HT-29 (cell line): ENCODE data around the gene PSMB9. TPM values are rescaled to one million over a fixed set of nuclear protein-coding genes. Genes with fewer than 3 reads are reported as not detected.

Source experiments
- DNase-seq: peaks from one replicate; pipeline ENCODE4 v3.0.0-alpha.2; 2015; ENCODE audit warnings: low spot score
- total RNA-seq: library from RNA; depleted of rRNA; stranded (reverse); fragments of >200 nt; shearing (Covaris generic); gene quantifications from 2 replicates; pipeline ENCODE4 v1.2.3, GENCODE V29; 2014

Gene PSMB9
- total RNA-seq, 1 experiment from 2014 or later: 4.4 TPM

DNA sequence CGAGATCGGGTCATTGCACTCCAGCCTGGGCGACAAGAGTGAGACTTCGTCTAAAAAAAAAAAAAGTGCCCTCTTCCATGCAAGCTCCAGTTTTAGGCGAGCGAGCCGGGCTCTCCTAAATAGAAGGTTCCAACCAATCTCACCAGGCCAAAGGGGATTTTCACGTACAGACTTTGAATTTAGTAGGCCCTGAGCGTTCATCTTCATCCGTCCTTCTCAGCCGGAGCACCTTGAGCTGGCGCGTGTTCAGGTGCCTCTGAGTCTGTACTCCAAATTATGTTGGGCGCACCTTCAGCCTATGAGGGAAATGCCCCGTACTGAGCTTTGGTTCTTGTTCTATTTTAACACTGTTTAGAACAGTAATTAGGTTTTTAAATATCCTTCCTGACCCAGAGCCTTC, 14.6 kb upstream of the PSMB9 start:
- DNase-seq: no peak

DNA sequence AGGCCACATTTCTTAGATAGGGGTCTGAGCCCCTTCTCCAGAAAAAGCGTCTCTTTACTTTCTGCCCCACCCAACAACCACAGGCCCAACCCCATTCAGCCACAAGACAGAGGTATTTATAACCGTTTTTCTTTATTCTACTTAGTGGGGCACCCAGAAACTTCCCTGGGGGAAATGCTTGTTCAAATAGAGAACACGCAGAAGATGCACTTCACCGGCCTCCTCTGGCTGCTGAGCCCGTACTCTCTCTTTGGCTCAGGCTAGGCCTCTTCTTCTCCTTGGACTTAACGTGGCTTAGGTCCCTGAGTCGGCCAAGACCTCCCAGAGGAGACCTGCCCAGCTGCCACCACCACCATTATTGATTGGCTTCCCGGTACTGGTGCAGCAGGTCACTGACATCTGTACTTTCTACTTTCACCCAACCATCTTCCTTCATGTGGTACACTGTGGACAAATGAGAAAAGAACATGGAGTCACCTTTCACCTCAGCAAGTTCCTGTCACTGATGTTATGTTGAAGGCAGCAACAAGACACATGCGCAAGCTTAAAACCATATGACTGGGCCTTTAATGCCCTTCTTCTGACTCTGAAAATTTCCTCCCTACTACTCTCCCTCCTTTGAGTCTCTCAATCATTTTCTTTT, 13.3 kb upstream of the PSMB9 start:
- DNase-seq: no peak

DNA sequence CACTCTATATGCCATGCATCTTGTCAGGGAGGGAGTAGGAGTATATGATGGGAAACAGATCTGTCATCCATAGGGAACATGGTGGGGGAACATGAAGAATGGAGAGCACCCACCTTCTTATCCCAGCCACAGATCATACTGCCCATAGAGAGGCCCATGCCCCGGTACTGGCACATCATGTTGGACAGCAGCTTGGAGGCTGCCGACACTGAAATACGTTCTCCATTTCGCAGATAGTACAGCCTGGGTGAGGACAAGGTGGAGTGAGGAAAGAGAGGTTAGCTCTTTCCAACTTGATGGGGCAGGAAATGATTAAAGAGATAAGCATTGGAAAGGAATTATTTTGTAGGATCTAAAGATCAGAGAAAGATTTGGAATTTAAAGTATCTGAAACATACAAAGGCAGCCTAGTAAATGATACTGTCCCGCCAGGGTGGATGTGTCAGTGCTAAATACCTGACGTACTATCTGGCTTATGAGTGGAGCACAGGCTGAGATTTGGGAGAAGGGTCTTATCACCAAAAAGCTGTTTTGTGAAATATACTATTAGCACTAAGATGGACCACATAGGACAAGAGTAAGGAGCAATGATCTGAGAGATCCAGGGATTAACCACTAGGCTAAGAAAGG, 11.9 kb upstream of the PSMB9 start:
- DNase-seq: no peak

DNA sequence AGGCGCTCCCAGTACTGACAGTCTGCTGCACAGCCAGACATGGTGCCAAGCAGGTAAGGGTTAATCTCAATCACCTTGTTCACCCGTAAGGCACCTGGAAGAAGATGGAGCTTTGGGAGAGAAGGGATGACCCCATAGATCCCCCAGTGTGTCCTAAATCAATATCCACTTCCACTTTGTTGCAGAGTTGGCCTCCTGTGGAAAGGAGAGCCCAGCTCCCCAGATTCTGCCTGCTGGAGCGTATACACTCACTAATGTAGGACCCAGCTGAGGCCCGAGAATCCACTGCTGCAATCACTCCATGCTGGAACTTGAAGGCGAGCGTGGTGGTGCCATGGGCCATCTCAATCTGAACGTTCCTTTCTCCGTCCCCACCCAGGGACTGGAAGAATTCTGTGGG, 11.3 kb upstream of the PSMB9 start:
- DNase-seq: no peak

DNA sequence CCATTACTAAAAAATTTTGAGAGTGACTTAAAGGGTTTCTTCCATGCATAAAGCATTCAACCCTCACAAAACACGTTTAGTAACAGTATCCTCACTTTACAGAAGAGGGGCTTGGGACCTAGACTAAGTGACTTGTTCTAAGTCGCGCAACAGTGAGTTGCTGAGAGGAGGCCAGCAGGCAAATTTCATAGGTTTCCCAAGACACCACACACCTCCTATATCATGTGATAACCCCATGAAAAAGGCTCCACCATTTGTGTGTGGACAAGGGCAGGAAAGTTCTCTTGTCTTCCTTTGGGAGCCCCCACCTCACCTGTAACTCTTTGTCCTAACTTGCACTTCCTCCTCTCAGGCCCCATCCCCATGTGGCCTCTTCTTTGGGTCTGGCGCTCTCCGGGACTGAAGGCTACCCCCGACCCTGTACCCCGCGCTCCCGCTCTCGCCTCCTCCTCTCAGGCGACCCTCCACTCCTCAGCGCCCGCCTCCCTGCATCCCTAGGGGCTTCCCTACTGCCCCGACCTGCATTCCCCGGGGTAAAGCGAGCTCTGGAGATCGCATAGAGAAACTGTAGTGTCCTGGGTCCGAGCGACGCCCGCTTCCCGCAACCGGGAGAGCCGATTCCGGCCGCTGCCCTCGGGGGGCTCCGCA, 10.5 kb upstream of the PSMB9 start:
- DNase-seq: no peak

DNA sequence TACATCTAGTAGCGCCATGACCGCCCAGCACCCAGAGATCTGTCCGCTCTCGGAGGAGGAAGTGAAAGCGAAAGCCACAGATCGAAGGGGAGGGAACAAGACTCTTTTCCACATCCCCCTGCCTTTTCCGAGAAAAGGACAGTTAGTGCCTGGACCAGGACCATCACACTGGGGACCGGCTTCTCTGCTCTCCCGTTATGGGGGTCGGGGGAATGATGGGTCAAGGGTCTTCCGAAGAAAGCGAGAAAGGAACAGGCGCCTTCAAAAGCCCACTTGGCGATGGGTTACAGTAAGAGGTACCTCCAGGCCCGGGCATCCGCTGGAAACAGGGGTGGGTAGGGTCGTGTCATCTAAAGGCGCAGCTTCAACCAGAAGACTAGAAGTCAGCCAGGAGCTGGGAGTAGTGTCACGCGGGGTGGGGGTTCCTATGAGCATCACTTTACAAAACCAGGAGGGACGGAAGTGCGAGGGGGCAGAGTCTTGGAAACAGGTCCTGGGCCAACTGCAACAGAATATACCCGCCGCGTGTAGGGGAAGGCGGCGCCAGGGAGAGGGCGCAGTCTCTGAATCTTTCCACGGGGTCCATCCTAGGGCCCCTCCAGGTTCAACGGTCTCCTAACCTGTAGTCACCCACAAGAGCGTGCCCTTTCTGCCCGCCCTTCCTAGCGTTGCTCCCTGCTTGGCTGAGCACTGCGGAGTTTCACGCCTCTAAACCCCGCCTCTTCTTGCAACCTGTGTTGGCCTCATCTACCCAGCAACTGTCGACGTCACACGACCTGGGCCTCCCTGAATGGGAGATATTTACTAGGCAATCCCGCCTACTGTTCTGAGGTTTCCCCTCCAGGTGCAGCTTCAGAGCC, 9.8 kb upstream of the PSMB9 start, which contains the start of gene PSMB8:
Gene PSMB8, minus strand, starts transcription at position 69 of the 860 bp plus-strand sequence. Its CDS starts 51 bp downstream, at position 18.
- DNase-seq: peak; percentile 96

DNA sequence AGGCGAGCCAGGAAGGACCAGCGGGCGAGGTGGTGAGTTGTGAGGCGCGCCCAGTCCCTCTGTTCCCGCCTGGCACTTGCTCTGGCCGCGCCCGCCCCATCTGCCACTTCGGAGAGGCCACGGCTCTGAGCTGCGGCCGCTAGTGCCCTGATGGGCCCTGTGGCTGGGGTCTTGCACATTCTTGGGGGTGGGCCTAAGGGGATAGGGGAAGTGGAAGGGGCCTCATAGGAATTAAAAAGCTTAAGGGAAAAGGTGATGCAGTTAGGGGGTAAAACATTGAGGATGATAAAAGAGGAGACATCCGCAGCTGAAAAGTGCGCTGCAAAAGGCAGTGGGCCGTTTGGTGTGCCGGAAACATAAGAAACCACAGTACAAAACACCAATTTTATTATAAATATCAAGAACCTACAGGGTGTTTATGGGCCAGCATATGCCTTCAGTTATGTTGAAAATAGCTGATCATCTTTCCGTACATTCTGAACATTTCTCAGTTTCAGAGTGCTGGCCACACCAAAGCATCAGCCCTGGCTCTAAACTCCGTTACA, 9.1 kb upstream of the PSMB9 start:
- no peak for DNase-seq

DNA sequence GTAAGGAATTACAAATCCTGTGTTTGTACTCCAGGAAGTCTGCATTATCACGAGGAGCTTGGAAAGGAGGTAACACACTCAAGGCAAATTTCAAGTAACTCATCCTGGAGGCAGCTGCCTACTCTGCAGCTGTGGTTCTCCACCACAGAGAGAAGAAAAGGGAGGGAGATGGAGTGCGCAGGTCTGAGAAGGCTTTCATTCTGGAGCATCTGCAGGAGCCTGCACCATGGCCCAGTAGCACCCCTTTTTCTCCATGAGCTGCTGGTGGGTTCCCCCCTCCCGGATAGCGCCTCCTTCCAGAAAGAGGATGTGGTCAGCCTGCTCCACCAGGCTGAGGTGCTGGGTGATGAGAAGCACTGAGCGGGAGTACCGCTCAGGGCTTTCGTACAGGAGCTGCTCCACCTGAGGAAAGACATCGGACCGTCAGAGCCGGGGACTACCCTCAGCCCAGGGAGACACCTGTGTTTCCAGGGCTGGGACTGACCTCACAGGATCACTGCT, 8.6 kb upstream of the PSMB9 start:
- no peak for DNase-seq

DNA sequence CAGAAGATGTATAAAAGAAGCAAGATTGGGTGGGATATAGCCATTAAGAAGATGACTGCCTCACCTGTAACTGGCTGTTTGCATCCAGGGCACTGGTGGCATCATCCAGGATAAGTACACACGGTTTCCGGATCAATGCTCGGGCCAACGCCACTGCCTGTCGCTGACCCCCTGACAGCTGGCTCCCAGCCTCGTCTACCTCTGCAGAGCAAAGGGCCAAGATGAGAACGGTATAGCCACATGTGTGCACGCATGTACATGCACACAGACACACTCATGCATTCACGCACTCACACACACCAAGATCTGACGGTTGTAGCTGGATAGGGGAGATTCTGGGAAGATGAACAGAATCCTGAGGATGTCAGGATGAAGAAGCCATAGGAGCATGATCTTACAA, 7.0 kb upstream of the PSMB9 start:
- DNase-seq: no peak

DNA sequence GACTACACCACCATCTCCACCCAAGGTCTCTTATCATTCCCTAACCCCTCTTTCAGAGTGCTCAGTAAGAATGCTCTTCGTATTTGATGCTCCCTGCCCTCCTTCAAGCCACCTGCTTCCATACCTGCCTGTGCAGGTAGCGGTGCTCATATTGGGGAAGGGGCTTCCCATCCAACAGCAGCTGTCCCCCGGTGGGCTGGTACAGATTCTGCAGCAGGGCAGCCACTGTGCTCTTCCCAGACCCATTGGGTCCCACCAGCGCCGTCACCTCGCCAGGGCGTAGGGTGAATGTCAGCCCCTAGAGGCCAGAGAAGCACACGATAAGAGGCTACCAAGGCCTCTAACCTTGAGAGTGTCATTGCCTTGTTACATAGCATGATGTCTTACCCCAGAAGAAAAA, 6.2 kb upstream of the PSMB9 start:
- no peak for DNase-seq

DNA sequence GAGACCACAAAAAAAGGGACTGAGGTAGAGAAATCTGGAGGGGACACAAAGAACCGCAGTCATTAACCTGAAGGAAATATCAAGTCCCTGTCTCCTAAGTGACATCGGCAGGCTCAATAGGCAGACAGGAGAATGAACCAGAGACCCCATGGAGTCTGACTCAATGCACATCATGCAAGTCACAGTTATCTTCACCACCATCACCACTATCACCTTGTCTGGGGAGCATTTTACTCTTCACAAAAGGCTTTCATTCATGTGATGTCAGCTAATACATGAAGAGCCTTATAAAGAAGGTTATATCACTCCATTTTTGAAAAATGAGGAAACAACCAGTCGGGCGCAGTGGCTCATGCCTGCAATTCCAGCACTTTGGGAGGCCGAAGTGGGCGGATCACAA, 4.9 kb upstream of the PSMB9 start:
- no peak for DNase-seq

DNA sequence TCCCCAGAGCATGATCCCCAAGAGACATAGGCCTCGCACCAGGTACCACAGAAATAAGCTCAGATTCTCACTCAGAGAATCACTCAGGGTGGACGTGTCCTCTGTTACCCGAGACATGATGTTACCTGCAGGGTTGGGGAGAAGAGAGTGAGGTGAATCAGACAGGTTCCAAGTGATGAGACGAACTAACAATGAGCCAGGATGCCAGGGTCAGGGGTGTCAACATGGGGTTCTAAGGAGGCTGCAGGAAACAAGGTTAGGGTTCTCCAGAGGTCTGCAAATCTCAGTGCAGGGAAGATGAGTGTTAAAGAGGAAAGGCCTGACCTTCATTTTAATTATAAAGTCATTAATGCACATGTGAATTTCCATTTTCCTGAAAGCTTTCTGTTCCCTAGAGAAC, 3.0 kb upstream of the PSMB9 start:
- DNase-seq: no peak

DNA sequence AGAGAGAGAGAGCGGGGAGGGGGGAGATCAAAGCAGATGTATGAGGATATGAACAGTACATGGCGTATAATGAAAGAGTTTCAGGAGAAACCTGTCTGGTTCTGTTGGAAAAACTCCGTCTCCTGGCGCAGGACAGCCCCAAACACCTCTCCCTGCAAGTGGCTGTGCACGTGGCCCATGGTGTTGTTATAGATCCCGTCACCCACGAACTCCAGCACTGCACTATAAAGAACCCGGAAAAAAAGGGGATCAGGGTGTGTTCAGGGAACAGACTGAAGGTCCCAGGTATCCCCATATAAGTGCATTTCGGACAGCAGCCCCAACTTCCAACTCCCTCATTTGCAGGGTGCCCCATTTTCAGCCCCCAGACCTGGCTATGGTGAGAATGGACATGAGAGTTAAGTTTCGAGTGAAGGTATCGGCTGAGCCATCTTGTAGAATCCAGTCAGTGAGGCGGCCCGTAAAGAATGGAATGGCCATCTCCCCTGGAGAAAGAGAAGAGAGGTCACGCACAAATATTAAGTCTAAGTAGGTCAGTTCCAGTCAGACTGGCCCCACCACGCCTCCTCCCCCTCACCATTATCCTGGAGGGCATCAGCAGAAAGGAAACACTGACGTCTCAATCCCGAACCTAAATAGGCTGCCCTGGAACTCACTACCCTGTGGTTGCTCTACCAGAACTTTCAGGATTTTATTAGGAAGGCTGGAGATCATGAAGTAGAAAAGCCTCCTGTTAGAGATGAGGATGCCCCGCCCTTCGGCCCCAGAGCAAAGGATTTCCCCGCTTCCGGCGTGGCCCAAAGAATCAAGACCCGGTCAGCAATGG, 1.8 kb upstream of the PSMB9 start:
- DNase-seq: no peak

DNA sequence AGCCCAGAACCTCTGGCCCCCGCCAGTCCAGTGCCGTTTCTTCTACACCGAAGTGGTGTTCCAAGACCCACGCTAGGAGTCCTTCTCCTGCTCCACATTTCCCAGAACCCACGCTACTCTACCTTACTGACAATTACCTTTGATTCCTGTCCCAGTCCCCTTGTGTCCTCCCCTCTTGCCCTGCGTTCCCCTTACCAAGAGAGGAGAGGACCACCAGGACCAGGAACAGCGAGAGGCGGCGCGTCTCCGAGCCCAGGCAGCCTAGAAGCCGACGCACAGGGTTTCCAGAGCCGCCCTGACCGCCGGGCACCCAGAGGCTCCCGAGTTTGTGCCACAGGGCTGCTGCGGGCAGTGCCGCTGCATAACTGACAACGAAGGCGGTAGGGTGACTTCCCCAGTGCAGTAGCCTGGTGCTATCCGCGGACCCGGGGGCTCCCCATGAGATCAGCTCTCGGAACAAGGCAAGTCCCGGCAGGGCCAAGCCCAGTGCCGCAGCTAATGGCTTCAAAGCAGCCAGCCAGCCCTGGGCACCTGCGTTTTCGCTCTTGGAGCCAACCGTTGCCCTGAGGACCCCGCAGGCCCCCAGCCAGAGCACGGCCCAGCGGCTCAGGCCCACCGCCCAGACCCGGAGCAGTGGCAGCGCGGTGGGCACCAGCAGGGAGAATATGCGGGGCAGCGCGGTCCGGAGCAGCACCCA, 1.0 kb upstream of the PSMB9 start:
- peak; percentile 39 for DNase-seq

DNA sequence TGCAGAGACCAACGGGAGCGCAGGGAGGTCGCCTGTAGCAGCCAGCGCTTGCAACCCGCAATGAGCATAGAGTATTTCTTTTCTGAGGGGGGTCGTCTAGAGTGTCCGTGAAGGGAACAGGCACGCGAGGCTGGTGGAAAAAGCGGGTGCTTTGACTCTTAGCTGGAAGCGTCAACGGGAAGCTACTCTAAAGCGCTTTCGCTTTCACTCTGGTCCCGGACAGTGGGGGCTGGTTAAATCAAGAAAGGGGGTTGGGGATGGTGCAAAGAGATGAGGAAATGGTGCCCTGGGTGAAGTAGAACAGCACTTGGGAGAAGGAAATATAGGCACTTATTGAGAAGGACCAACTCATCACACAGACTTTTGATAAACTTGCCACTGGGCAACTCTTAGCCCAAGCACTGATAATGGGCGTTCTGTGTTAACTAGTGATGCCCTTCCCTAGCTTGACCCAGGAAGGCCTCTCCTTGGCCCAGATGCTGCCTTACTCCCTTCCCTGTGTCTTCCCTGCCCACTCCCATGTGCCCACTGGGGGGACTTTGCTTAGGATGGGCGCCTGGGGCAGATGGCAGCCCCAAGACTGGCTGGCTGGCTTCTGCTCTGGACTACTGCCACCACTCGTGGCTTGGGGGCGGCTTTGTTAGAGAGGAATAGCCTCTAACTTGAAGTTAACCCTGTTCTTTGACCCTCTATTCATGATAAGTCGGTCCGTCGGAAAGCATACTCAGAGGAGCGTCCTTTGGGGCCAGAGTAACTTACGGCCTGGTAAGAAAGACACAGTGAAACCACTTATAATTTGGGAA, 585 bp downstream of the PSMB9 start:
- no peak for DNase-seq

DNA sequence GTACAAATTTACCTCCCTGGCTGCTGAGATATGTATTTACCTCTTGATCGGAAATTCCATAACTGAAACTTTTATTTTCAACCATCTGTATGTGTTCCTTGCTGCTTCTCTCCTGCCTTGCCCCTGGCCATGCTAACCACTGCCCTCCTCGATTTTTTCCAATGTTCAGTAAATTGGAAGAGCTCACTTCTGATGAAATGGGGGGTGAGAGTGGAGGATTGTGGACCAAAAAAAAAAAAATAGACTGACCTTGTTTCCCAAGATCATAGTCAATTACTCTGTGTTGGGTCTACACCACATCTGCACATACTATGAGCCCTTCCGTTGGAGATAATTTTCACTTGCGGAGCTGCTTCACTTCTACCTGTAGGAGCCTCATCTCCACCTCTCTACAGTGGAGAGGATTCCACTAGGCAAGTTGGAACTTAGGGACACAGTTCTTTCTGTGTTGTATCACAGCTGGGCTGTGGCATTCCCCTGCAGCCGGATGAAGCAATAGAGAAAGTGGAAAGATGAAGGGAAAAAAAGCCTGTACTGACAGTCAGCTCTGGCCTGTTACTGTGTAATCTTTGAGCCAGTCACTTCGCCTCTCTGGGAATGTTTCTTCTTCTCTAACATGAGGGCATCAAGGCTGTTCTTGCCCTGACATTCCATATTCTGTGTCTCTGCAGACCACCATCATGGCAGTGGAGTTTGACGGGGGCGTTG, 1.6 kb downstream of the PSMB9 start:
- no peak for DNase-seq

DNA sequence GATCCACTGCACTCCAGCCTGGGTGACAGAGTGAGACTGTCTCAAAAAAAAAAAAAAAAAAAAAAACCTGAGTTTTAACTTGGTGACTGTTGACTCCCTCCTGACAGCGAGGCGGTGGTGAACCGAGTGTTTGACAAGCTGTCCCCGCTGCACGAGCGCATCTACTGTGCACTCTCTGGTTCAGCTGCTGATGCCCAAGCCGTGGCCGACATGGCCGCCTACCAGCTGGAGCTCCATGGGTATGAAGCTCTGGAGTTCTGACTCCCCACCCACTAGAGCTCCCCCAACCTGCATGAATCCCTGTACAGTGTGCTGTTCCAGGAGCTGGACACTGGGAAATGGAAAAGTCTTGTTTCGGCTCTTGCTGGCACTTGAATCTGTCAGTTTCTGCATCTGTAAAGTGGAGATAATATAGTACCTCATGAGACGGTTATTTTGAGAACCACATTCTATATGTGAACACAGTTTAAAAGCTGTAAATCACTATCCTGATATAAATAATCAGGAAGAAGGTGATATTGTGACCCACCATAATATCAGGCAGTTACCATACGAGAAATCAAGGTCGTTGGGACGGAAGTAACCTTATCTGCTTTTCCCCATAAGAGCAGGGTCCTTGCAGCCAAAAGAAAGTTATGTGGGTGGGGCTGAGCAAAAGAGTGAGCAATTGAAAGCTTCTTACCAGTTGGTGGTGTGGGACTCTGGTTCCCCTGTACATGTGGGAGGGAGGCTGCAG, 3.3 kb downstream of the PSMB9 start:
- DNase-seq: no peak

DNA sequence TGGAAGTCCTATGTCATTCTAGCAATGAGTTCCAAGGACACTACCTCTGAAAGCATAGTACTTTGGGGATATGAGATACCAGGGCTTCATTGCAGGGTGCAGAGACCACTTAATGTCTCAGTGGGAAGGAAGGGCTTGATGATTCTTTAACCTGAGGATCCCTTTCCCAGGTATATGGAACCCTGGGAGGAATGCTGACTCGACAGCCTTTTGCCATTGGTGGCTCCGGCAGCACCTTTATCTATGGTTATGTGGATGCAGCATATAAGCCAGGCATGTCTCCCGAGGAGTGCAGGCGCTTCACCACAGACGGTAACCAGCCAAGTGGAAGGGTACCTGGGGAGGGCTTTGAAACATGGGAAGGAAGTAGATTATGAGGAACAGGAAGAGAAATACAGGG, 4.2 kb downstream of the PSMB9 start:
- DNase-seq: no peak
